GM20000 (cell line): ENCODE results near the gene ZIC4.

Experiments used
- DNase-seq: peaks from one replicate; pipeline ENCODE4 v3.0.0; 2012; ENCODE audit warnings: low spot score
- TF ChIP-seq, protein P1 (sequence below): IDR thresholded peaks from 2 replicates; pipeline ENCODE4 v1.5.1; 2012; ENCODE audit warnings: mild to moderate bottlenecking, control low read depth; ENCODE audit errors: extremely low read depth, missing control alignments

Gene ZIC4

DNA sequence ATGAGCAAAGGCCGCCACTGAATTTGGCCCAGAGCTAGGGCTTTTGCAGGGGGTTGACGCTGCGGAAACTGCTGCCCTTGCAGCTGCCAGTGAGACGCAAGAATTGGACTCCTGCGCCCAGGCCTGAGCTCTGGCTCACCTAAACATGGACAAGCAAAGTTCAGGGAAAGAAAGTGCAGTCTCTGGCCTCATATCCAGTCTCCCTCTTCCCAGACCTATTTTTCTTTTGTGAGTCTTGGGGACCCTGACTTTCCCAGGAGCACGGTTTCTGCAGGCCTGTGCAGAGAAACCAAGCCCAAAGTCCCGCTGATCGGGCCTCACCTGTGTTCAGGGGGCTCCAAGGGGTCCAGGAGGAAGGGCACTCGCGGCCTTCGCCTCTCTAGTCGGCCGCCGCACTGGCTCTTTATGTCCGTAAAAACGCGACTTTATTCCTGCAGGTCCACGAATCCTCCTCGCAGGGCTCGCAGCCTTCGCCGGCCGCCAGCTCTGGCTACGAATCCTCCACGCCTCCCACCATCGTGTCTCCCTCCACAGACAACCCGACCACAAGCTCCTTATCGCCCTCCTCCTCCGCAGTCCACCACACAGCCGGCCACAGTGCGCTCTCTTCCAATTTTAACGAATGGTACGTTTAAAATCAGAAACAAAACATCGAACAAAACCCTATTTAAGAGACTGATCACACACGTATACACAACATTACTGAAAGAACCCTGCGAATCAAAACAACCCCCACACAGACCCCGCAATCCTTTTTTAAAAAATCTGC is 6.8 kb upstream of the ZIC4 start:
- TF ChIP-seq, protein P1, sequence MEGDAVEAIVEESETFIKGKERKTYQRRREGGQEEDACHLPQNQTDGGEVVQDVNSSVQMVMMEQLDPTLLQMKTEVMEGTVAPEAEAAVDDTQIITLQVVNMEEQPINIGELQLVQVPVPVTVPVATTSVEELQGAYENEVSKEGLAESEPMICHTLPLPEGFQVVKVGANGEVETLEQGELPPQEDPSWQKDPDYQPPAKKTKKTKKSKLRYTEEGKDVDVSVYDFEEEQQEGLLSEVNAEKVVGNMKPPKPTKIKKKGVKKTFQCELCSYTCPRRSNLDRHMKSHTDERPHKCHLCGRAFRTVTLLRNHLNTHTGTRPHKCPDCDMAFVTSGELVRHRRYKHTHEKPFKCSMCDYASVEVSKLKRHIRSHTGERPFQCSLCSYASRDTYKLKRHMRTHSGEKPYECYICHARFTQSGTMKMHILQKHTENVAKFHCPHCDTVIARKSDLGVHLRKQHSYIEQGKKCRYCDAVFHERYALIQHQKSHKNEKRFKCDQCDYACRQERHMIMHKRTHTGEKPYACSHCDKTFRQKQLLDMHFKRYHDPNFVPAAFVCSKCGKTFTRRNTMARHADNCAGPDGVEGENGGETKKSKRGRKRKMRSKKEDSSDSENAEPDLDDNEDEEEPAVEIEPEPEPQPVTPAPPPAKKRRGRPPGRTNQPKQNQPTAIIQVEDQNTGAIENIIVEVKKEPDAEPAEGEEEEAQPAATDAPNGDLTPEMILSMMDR, result no peak
- peak; percentile 24 for DNase-seq

DNA sequence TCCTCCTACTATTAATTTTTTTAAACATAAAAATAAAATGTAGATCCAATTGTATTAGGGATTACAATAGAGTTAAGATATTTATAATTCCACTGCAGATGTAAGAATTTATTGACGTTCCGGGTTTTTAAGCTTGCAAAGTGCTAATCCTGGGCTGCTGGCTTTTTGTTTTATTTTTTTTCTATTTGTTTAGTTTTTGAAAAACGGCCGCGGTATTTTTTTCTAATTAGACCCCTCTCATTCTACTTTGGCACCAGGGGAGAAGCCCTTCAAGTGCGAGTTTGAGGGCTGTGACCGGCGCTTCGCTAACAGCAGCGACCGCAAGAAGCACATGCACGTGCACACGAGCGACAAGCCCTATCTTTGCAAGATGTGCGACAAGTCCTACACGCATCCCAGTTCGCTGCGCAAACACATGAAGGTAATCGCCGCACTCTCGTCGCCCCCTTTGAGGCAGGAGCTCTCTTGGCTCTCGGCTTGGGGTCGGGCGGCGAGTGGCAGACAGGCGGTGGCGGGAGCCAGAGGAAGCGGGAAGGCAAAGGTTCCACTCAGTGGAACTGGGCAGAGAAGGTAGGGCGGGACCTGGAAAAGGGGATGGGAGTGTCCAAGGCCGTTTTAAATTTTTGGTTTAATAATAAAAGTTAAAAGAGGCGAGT is 6.0 kb upstream of the ZIC4 start:
- TF ChIP-seq, protein P1, result no peak
- DNase-seq, result no peak

DNA sequence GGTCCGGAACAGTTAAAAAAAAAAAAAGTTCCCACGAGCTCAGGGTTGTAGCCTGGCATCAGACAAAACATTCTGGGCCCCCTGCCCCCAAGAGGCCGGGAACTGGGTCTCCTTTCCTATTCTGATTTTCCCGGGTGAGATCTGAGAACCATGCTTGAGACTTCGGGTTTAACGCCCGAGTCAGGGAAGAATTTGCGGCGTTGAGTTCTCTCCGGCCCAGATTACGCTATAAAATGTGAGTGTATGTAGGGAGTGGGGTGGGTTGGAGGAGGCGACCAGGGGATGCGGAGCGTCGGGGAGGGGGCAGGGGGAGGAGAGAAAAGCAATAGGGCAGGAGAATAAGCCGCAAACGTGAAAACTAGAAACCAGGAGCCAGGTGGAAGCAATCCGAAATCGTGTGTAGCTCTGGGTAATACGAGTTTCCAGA is 5.5 kb upstream of the ZIC4 start:
- DNase-seq, result no peak
- TF ChIP-seq, protein P1, result no peak

- TF ChIP-seq, protein P1, result no peak
- no peak for DNase-seq
These were observed 5.0 kb upstream of the ZIC4 start for GRCh38 chr3:147411238-147411814.

DNA sequence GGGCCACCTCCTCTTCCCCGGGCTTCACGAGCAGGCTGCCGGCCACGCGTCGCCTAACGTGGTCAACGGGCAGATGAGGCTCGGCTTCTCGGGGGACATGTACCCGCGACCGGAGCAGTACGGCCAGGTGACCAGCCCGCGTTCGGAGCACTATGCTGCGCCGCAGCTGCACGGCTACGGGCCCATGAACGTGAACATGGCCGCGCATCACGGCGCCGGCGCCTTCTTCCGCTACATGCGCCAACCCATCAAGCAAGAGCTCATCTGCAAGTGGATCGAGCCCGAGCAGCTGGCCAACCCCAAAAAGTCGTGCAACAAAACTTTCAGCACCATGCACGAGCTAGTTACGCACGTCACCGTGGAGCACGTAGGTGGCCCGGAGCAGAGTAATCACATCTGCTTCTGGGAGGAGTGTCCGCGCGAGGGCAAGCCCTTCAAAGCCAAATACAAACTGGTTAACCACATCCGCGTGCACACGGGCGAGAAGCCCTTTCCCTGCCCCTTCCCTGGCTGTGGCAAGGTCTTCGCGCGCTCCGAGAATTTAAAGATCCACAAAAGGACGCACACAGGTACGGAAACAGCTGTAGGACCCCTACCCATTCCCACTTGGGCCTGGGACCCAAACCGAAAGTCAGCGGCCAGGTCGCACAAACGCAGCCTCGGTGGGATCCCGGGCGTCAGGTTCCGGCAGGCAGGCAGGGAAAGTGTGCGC is 4.3 kb upstream of the ZIC4 start:
- TF ChIP-seq, protein P1, result no peak
- no peak for DNase-seq

DNA sequence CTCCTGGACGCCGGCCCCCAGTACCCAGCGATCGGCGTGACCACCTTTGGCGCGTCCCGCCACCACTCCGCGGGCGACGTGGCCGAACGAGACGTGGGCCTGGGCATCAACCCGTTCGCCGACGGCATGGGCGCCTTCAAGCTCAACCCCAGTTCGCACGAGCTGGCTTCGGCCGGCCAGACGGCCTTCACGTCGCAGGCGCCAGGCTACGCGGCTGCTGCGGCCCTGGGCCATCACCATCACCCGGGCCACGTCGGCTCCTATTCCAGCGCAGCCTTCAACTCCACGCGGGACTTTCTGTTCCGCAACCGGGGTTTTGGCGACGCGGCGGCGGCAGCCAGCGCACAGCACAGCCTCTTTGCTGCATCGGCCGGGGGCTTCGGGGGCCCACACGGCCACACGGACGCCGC is 3.8 kb upstream of the ZIC4 start:
- no peak for DNase-seq
- TF ChIP-seq, protein P1, result no peak
